ENCODE measurements around the gene SLC1A7. TPM values are rescaled to one million over a fixed set of nuclear protein-coding genes. Genes with fewer than 3 reads are reported as not detected.
A peak's percentile ranks its signal among the peaks of the same experiment; 100 is the strongest.

Gene SLC1A7
- total RNA-seq, 1 donor from 2014 or later, result not detected

DNA sequence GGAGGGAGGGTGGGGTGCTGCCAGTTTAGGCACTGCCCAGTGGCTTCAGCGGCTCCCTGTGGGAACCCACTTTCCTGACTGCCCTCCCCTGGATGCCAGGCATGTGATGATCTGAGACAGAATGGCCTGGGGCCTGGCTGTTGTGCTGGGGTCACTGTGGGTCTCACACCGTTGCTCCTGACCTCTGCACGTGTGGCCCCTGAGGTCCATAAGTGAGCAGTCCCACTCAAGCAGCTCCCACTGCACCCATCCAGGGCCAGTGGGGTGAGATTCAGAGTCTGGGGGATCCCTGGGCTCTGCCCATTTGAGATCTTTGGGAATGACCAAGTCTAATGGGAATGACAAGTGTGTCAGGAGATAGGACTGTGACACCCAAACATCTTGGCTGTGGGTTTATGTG, 62.4 kb downstream of the SLC1A7 start:
- Histone ChIP-seq H3K36me3 (ENCODE audit: control insufficient read depth in 3 of 3, insufficient read depth in 3 of 3, low read length in 3 of 3) (peaks cover 4 to 6% (median 6%) of the 10 kb centered on the region in 3 donors), H3K9ac (ENCODE audit: low read depth in 1 of 3, low read length in 3 of 3) (no peak overlapping the region), H3K4me3 (ENCODE audit: low read length in 3 of 3) (no peak overlapping the region), H3K4me1 (ENCODE audit: control insufficient read depth in 3 of 3, insufficient read depth in 3 of 3, low read length in 3 of 3) (peaks cover 0 to 7% (median 0%) of the 10 kb centered on the region in 3 donors), H3K27ac (ENCODE audit: low read depth, low read length) (no peak overlapping the region), H3K27me3 (ENCODE audit: control insufficient read depth in 3 of 3, insufficient read depth in 3 of 3, low read length in 3 of 3) (no peaks in the 10 kb centered on the region), H3K9me3 (ENCODE audit: control insufficient read depth in 3 of 3, low read length in 3 of 3) (no peaks in the 10 kb centered on the region)

DNA sequence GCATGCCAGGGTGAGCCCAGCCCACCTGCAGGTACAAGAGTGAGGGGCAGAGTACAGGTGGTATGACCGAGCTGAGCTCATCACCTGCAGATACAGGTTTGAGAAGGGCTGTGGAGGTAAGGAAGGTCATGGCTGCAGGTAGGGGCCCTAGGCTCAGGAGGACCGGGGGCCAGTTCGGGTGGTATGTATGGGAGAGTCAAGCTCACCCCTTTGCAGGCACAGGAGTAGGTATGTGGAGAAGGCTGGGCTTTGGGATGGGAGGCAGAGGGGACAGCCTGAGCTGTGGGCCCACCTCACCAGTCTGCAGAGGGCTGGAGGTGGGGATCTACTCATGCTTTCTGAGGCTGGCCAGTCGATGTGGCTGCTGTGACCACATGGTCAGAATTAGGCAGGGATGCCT, 63.2 kb downstream of the SLC1A7 start:
- no peaks in the 10 kb centered on the region for H3K9me3 ChIP-seq (ENCODE audit: control insufficient read depth in 3 of 3, low read length in 3 of 3)
- H3K4me3 ChIP-seq (ENCODE audit: low read length in 3 of 3), result no peak overlapping the region
- H3K27me3 ChIP-seq (ENCODE audit: control insufficient read depth in 3 of 3, insufficient read depth in 3 of 3, low read length in 3 of 3), result no peaks in the 10 kb centered on the region
- H3K36me3 ChIP-seq (ENCODE audit: control insufficient read depth in 3 of 3, insufficient read depth in 3 of 3, low read length in 3 of 3), result peaks cover 4 to 6% (median 6%) of the 10 kb centered on the region in 3 donors
- no peak overlapping the region for H3K9ac ChIP-seq (ENCODE audit: low read depth in 1 of 3, low read length in 3 of 3)
- H3K4me1 ChIP-seq (ENCODE audit: control insufficient read depth in 3 of 3, insufficient read depth in 3 of 3, low read length in 3 of 3), result peaks cover 0 to 7% (median 0%) of the 10 kb centered on the region in 3 donors
- H3K27ac ChIP-seq (ENCODE audit: low read depth, low read length), result no peak overlapping the region

DNA sequence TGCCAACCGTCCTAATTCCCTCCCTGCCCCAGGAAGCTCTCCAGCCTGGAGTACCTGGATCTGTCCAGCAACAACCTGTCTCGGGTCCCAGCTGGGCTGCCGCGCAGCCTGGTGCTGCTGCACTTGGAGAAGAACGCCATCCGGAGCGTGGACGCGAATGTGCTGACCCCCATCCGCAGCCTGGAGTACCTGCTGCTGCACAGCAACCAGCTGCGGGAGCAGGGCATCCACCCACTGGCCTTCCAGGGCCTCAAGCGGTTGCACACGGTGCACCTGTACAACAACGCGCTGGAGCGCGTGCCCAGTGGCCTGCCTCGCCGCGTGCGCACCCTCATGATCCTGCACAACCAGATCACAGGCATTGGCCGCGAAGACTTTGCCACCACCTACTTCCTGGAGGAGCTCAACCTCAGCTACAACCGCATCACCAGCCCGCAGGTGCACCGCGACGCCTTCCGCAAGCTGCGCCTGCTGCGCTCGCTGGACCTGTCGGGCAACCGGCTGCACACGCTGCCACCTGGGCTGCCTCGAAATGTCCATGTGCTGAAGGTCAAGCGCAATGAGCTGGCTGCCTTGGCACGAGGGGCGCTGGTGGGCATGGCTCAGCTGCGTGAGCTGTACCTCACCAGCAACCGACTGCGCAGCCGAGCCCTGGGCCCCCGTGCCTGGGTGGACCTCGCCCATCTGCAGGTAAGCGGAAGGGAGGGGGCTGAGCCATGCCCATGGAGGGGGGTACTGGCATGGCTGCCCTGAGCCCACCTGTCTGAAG, 63.9 kb downstream of the SLC1A7 start:
- Histone ChIP-seq H3K9ac (ENCODE audit: low read depth in 1 of 3, low read length in 3 of 3) (no peak overlapping the region), H3K9me3 (ENCODE audit: control insufficient read depth in 3 of 3, low read length in 3 of 3) (no peaks in the 10 kb centered on the region), H3K27ac (ENCODE audit: low read depth, low read length) (no peak overlapping the region), H3K4me3 (ENCODE audit: low read length in 3 of 3) (no peak overlapping the region), H3K4me1 (ENCODE audit: control insufficient read depth in 3 of 3, insufficient read depth in 3 of 3, low read length in 3 of 3) (peaks cover 0 to 8% (median 0%) of the 10 kb centered on the region in 3 donors), H3K36me3 (ENCODE audit: control insufficient read depth in 3 of 3, insufficient read depth in 3 of 3, low read length in 3 of 3) (peaks cover 4 to 6% (median 6%) of the 10 kb centered on the region in 3 donors), H3K27me3 (ENCODE audit: control insufficient read depth in 3 of 3, insufficient read depth in 3 of 3, low read length in 3 of 3) (no peaks in the 10 kb centered on the region)

DNA sequence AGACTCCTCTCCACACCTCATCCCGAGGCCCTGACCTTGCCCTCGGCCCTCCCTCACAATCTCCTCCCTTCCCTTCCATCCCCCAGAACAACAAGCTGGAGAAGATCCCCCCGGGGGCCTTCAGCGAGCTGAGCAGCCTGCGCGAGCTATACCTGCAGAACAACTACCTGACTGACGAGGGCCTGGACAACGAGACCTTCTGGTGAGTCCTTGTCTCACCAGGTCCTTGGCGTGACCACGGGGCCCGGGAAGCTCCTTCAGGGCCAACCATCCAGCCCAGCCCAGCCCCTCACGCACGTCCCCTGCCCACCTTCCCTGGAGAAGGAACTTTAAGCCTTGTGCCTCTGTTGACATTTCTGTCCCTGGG, 64.9 kb downstream of the SLC1A7 start:
- H3K36me3 ChIP-seq (ENCODE audit: control insufficient read depth in 3 of 3, insufficient read depth in 3 of 3, low read length in 3 of 3), result peaks cover 2 to 5% (median 4%) of the 10 kb centered on the region in 3 donors
- H3K9me3 ChIP-seq (ENCODE audit: control insufficient read depth in 3 of 3, low read length in 3 of 3), result no peaks in the 10 kb centered on the region
- no peak overlapping the region for H3K4me3 ChIP-seq (ENCODE audit: low read length in 3 of 3)
- no peak overlapping the region for H3K9ac ChIP-seq (ENCODE audit: low read depth in 1 of 3, low read length in 3 of 3)
- H3K4me1 ChIP-seq (ENCODE audit: control insufficient read depth in 3 of 3, insufficient read depth in 3 of 3, low read length in 3 of 3), result peaks cover 0 to 2% (median 0%) of the 10 kb centered on the region in 3 donors
- no peaks in the 10 kb centered on the region for H3K27me3 ChIP-seq (ENCODE audit: control insufficient read depth in 3 of 3, insufficient read depth in 3 of 3, low read length in 3 of 3)
- no peak overlapping the region for H3K27ac ChIP-seq (ENCODE audit: low read depth, low read length)

DNA sequence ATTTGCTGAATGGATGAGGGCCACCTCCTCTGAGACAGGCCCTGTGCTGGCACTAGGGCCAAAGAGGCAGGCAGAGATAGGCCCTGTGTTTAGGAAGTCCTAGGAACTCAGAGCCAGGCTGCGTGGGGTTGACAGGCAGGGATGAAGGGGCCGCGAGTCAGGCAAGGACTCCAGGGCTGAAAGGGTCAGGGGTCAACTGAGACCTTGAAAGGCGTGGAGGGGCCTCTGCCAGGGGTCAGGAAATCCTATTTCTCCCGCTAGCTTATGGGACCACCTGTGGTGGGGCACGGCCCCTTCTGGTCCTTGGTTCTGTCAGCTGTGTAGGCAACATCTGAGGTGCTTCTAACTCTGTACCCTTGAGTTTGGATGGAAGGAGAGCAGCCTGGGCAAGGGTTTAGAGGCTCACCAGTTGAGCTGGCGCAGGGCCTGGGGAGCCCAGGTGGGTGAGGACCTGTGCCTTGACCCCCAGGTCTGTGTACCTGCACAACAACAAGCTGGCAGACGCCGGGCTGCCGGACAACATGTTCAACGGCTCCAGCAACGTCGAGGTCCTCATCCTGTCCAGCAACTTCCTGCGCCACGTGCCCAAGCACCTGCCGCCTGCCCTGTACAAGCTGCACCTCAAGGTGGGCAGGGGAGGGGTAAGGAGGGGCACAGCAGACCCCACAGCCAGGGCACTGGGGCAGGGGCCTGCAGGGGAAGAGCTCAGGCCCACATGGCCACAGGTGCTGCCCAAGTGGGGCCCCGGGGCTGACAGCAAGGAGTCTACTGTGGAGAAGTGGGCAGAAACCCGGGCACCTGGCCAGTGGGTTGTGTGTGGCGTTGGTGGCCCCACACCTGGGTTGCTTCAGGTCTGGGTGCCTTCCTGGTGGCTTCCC, 65.5 kb downstream of the SLC1A7 start:
- no peak overlapping the region for H3K27ac ChIP-seq (ENCODE audit: low read depth, low read length)
- no peaks in the 10 kb centered on the region for H3K9me3 ChIP-seq (ENCODE audit: control insufficient read depth in 3 of 3, low read length in 3 of 3)
- H3K36me3 ChIP-seq (ENCODE audit: control insufficient read depth in 3 of 3, insufficient read depth in 3 of 3, low read length in 3 of 3), result peaks cover 0 to 2% (median 2%) of the 10 kb centered on the region in 3 donors
- no peak overlapping the region for H3K9ac ChIP-seq (ENCODE audit: low read depth in 1 of 3, low read length in 3 of 3)
- no peaks in the 10 kb centered on the region for H3K27me3 ChIP-seq (ENCODE audit: control insufficient read depth in 3 of 3, insufficient read depth in 3 of 3, low read length in 3 of 3)
- H3K4me1 ChIP-seq (ENCODE audit: control insufficient read depth in 3 of 3, insufficient read depth in 3 of 3, low read length in 3 of 3), result peaks cover 0 to 2% (median 0%) of the 10 kb centered on the region in 3 donors
- no peak overlapping the region for H3K4me3 ChIP-seq (ENCODE audit: low read length in 3 of 3)

DNA sequence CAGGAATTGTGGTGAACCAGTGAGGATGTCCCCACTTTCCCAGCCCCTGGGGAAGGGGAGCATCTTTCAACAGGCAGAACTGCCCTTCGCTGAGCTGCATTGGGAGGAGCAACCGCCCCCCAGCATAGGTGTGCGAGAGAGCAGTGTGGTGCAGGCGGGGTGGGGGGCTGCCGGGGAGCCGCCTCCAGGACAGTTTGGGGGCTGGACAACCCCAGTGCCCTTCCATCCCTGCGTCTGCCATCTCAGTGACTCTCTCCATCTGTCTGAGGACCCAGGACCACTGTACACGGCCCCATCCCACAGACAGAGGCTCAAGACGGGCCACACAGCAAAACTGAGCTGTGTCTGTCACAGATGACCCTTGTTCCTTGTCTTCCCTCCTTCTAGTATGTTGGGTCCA, 66.3 kb downstream of the SLC1A7 start:
- Histone ChIP-seq H3K27me3 (ENCODE audit: control insufficient read depth in 3 of 3, insufficient read depth in 3 of 3, low read length in 3 of 3) (no peaks in the 10 kb centered on the region), H3K4me3 (ENCODE audit: low read length in 3 of 3) (no peak overlapping the region), H3K27ac (ENCODE audit: low read depth, low read length) (no peak overlapping the region), H3K9me3 (ENCODE audit: control insufficient read depth in 3 of 3, low read length in 3 of 3) (no peaks in the 10 kb centered on the region), H3K36me3 (ENCODE audit: control insufficient read depth in 3 of 3, insufficient read depth in 3 of 3, low read length in 3 of 3) (peaks cover 0 to 2% (median under 1%) of the 10 kb centered on the region in 3 donors), H3K9ac (ENCODE audit: low read depth in 1 of 3, low read length in 3 of 3) (no peak overlapping the region), H3K4me1 (ENCODE audit: control insufficient read depth in 3 of 3, insufficient read depth in 3 of 3, low read length in 3 of 3) (peaks cover 0 to 2% (median 0%) of the 10 kb centered on the region in 3 donors)

DNA sequence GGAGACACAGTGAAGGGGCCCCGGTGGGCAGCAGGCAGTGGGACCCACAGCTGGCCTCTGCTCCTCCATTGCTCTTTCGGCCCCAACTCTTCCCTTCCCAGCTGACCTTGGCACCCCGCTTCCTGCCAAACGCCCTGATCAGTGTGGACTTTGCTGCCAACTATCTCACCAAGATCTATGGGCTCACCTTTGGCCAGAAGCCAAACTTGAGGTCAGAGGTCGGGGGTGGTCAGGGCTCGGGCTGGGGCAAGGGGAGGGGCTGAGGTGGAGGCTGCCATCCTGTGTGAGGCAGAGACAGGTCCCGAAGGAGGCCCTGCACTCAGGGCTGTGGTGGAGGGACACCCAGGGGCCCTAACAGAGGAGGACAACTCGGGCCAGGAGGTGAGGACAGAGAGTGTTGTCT, 66.7 kb downstream of the SLC1A7 start:
- H3K9ac ChIP-seq (ENCODE audit: low read depth in 1 of 3, low read length in 3 of 3), result no peak overlapping the region
- no peak overlapping the region for H3K27ac ChIP-seq (ENCODE audit: low read depth, low read length)
- H3K4me1 ChIP-seq (ENCODE audit: control insufficient read depth in 3 of 3, insufficient read depth in 3 of 3, low read length in 3 of 3), result peaks cover 0 to 2% (median 0%) of the 10 kb centered on the region in 3 donors
- no peaks in the 10 kb centered on the region for H3K27me3 ChIP-seq (ENCODE audit: control insufficient read depth in 3 of 3, insufficient read depth in 3 of 3, low read length in 3 of 3)
- H3K9me3 ChIP-seq (ENCODE audit: control insufficient read depth in 3 of 3, low read length in 3 of 3), result no peaks in the 10 kb centered on the region
- peaks cover 0 to 2% (median 0%) of the 10 kb centered on the region in 3 donors for H3K36me3 ChIP-seq (ENCODE audit: control insufficient read depth in 3 of 3, insufficient read depth in 3 of 3, low read length in 3 of 3)
- no peak overlapping the region for H3K4me3 ChIP-seq (ENCODE audit: low read length in 3 of 3)

DNA sequence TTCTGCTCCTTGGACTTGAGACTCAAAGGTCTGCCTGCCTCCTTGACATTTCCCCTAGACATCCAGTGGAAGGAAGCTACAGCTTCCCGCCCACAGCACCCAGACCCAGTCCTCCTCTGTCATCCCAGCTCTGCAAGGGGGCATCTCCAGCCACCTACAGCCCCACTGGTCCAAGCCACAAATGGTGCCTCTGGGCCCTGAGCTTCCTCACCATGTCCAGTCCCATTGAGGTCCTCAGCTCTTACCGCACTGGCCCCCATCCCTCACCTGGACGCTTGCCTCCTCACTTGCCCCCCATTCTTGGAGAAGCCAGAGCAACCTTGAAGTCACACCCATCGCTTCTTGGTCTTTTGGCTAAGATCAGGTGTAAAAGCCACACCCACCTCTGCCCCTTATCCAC, 67.2 kb downstream of the SLC1A7 start:
- Histone ChIP-seq H3K9ac (ENCODE audit: low read depth in 1 of 3, low read length in 3 of 3) (no peak overlapping the region), H3K27ac (ENCODE audit: low read depth, low read length) (no peak overlapping the region), H3K9me3 (ENCODE audit: control insufficient read depth in 3 of 3, low read length in 3 of 3) (no peaks in the 10 kb centered on the region), H3K4me3 (ENCODE audit: low read length in 3 of 3) (no peak overlapping the region), H3K36me3 (ENCODE audit: control insufficient read depth in 3 of 3, insufficient read depth in 3 of 3, low read length in 3 of 3) (peaks cover 0 to 2% (median 0%) of the 10 kb centered on the region in 3 donors), H3K4me1 (ENCODE audit: control insufficient read depth in 3 of 3, insufficient read depth in 3 of 3, low read length in 3 of 3) (peaks cover 0 to 2% (median 0%) of the 10 kb centered on the region in 3 donors), H3K27me3 (ENCODE audit: control insufficient read depth in 3 of 3, insufficient read depth in 3 of 3, low read length in 3 of 3) (no peaks in the 10 kb centered on the region)

DNA sequence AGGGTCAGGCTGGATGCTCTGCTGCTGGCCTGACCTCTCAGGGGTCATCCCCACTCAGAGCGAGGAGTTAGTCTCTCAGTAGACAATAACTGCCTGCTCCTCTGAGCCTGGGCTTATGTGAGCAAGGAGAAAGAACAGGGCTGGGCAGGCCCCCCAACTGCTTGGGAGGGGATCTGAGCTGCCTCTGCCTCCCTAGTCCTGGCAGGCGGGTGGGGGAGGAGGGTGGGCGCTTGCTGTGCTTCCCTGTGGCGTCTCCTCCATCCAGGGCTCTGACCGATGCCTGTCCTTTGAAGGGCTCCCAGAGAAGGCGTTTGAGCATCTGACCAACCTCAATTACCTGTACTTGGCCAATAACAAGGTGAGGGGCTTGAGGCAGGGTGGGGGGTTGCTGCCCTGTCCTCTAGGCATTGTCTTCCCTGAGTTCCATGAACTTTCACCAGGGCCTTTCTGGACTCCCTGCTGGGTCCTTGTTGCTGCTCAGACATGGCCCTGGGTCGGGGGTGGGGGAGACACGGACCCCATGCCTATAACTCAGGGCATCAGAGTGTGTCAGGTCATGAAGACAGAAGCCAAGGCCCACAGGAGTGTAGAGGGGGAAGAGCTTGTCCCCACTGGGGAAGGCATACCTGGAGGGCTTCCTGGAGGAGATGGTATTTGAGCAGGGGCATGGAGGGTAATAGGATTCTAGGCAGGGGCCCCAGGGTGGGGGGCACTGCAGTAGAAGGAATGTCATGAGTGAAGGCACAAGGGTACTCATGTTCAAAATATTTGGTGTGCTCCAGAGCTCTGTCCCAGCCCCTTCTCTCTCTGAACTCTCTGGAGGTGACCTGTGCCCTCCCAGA, 67.9 kb downstream of the SLC1A7 start:
- H3K4me3 ChIP-seq (ENCODE audit: low read length in 3 of 3), result no peak overlapping the region
- H3K9ac ChIP-seq (ENCODE audit: low read depth in 1 of 3, low read length in 3 of 3), result peak overlapping the region in 1 of 3 donors; percentile 8
- H3K9me3 ChIP-seq (ENCODE audit: control insufficient read depth in 3 of 3, low read length in 3 of 3), result no peaks in the 10 kb centered on the region
- no peaks in the 10 kb centered on the region for H3K27me3 ChIP-seq (ENCODE audit: control insufficient read depth in 3 of 3, insufficient read depth in 3 of 3, low read length in 3 of 3)
- peaks cover 0 to 2% (median 0%) of the 10 kb centered on the region in 3 donors for H3K36me3 ChIP-seq (ENCODE audit: control insufficient read depth in 3 of 3, insufficient read depth in 3 of 3, low read length in 3 of 3)
- H3K4me1 ChIP-seq (ENCODE audit: control insufficient read depth in 3 of 3, insufficient read depth in 3 of 3, low read length in 3 of 3), result peaks cover 0 to 2% (median 0%) of the 10 kb centered on the region in 3 donors
- H3K27ac ChIP-seq (ENCODE audit: low read depth, low read length), result no peak overlapping the region
